Ishikawa (cell line): ENCODE results near the gene ATP1A4.

Experiments used
- CEBPB ChIP-seq: IDR thresholded peaks from 2 replicates; pipeline ENCODE4 v1.6.1; 2012
- CREB1 ChIP-seq: IDR thresholded peaks from 2 replicates; pipeline ENCODE4 v1.6.1; 2012; ENCODE audit warnings: low read depth
- EGR1 ChIP-seq: IDR thresholded peaks from 2 replicates; pipeline ENCODE4 v1.6.1; 2012
- EP300 ChIP-seq: IDR thresholded peaks from 2 replicates; pipeline ENCODE4 v1.6.1; 2012; ENCODE audit warnings: borderline replicate concordance
- FOXM1 ChIP-seq: IDR thresholded peaks from 2 replicates; pipeline ENCODE4 v1.6.1; 2012; ENCODE audit warnings: low read depth, borderline replicate concordance
- MAX ChIP-seq: IDR thresholded peaks from 2 replicates; pipeline ENCODE4 v1.6.1; 2012
- NFIC ChIP-seq: IDR thresholded peaks from 2 replicates; pipeline ENCODE4 v1.6.1; 2012
- RAD21 ChIP-seq: IDR thresholded peaks from 2 replicates; pipeline ENCODE4 v1.6.1; 2012; ENCODE audit warnings: low read depth
- REST ChIP-seq: IDR thresholded peaks from 2 replicates; pipeline ENCODE4 v1.6.1; 2012; ENCODE audit warnings: low read depth, mild to moderate bottlenecking
- TAF1 ChIP-seq: IDR thresholded peaks from 2 replicates; pipeline ENCODE4 v1.6.1; 2012; ENCODE audit warnings: low read depth, mild to moderate bottlenecking
- TCF12 ChIP-seq: IDR thresholded peaks from 2 replicates; pipeline ENCODE4 v1.6.1; 2012; ENCODE audit warnings: low read depth
- TEAD4 ChIP-seq: IDR thresholded peaks from 2 replicates; pipeline ENCODE4 v1.6.1; 2012
- USF1 ChIP-seq: IDR thresholded peaks from 2 replicates; pipeline ENCODE4 v1.6.1; 2012
- YY1 ChIP-seq: IDR thresholded peaks from 2 replicates; pipeline ENCODE4 v1.6.1; 2012; ENCODE audit warnings: low read depth
- ZBTB7A ChIP-seq: IDR thresholded peaks from 2 replicates; pipeline ENCODE4 v1.6.1; 2012; ENCODE audit warnings: low read depth

The ATP1A4 gene

GRCh38 chr1:160209321-160210046, 58.1 kb downstream of the ATP1A4 start:
- TF ChIP-seq NFIC = no peak
- no peak for TF ChIP-seq RAD21
- no peak for TF ChIP-seq CREB1
- no peak for TF ChIP-seq EP300
- TF ChIP-seq YY1 = no peak
- TF ChIP-seq USF1 = no peak
- no peak for TF ChIP-seq TCF12
- no peak for TF ChIP-seq REST
- TF ChIP-seq CEBPB = no peak
- TF ChIP-seq ZBTB7A = no peak
- TF ChIP-seq MAX = no peak
- no peak for TF ChIP-seq TEAD4

GRCh38 chr1:160210561-160210960, 59.2 kb downstream of the ATP1A4 start:
- no peak for TF ChIP-seq NFIC
- TF ChIP-seq REST = no peak
- TF ChIP-seq FOXM1 = no peak
- no peak for TF ChIP-seq RAD21
- TF ChIP-seq TAF1 = no peak
- TF ChIP-seq CREB1 = no peak
- no peak for TF ChIP-seq EP300
- TF ChIP-seq USF1 = no peak

- TF ChIP-seq USF1 (no peak), TEAD4 (no peak), NFIC (no peak), EGR1 (no peak), EP300 (no peak), MAX (no peak), CEBPB (no peak), TCF12 (no peak), CREB1 (no peak)
Observed at GRCh38 chr1:160211046-160211790, 59.8 kb downstream of the ATP1A4 start.

- TF ChIP-seq CEBPB (no peak), NFIC (no peak), REST (no peak), YY1 (no peak), MAX (no peak), FOXM1 (no peak), USF1 (no peak), TAF1 (no peak), TCF12 (no peak), RAD21 (no peak), TEAD4 (no peak)
Observed at GRCh38 chr1:160214481-160215140, 63.2 kb downstream of the ATP1A4 start.
